Measurements from ENCODE around the gene HIGD2B. TPM values are rescaled to one million over a fixed set of nuclear protein-coding genes. Genes with fewer than 3 reads are reported as not detected.
"Not testable (repeated sequence)": the region's sequence is repeated elsewhere in the genome, so short reads cannot be mapped to it uniquely, and the experiment has no call there.

The HIGD2B gene, protein sequence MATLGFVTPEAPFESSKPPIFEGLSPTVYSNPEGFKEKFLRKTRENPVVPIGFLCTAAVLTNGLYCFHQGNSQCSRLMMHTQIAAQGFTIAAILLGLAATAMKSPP
- not detected for total RNA-seq

DNA sequence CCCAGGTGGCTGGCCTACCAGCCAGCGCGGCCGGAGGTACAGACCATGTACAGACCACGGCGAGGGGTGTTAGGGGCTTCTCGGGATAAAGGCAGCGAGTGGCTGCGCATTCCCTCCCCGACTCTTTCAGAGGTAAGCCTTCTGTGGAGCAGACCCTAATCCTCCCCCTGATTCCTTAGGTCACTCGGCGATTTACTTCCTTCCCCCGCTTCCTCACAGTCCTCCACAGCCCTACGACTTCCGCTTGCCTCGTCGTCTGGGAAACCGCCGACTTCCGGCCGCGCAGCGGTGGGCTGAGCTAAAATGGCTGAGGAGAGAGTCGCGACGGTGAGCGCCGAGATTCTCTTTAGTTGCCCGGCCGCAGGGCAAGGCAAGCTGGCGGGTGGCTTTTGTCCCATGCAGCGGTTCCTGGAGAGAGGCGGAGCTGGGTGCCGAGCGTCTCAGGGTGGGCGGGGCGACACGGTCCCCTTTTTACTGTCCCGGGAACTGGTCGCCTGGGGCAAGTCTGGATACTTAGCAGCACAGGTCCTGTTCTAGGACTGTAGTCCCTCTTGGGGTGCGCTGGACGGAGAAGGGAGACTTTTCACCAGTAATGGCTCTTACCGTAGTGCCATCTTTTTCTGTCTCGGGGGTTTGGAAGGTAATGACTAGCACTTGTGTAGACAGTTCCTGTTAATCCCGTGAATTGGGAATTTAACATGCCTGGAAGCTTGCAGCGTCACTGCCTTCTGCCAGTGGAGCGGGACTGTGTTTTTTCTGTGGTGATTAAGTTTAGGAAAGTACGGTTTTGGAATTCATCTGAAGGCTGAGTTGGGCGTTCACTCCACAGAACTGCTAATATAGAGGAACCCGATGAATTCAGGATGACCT is at the start of gene HIGD2B, which contains the start of gene BBS4:
Gene HIGD2B (minus strand): TSS at position 258 of the 870 bp plus-strand sequence. CDS start 9,808 bp downstream, outside the sequence.
Gene BBS4 (plus strand): TSS at position 283 of the 870 bp plus-strand sequence. CDS start 21 bp downstream, at position 304.
- DNase-seq (ENCODE audit: low spot score) (peak; percentile 90), ATAC-seq (peak; percentile 99)
- intact Hi-C loops (cut with DNase I): no loop called here

DNA sequence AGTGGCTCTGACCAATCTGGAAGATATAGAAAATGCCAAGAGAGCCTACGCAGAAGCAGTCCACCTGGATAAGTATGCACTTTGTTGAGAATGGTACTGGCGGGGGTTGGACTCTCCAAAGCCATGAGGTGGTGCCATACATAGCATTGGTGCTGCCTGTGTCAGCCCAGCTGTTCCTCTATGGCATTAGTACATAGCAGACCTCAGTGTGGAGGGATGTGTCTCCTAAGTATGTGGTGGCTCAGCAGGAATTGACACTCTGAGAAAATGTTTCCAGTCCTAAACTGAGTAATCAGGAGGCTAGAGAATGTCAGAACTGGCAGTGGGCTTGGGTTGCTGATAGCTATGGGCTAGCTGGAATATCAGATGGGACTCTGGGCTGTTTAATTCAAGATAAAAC is 49.1 kb upstream of the HIGD2B start:
- intact Hi-C loops (cut with DNase I): no loop called here
- DNase-seq (ENCODE audit: low spot score) (no peak), ATAC-seq (no peak)

DNA sequence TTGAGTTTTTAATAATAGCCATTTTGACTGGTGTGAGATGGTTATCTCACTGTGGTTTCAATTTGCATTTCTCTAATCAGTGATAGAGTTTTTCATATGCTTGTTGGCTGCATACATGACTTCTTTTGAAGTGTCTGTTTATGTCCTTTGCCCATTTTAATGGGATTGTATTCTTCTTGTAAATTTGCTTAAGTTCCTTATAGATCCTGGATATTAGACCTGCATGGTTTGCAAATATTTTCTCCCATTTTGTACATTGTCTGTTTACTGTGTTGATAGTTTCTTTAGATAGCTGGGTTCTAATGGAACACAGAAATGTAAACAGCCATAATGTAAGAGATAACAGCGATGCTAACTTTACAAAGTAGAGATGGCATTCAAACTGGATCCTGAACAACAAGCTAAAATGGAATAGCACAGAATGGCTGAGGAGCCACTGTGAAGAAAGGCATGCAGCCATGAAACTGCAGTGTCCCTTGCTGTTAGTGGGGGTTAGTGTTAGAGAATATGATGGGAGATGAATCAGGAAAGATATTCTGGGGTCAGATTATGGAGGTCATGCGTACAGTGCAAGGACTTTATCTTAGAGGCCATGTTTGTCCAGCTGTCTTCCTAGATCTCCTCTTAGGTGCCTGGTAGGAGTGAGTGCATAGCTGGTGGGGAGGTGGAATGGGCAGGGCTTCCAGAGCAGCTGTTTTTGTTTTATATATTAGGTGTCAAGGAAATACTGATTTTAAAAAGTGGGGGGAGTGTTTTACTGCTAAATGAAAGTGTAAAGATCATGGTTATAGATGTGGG is 48.2 kb upstream of the HIGD2B start:
- DNase-seq (ENCODE audit: low spot score) (no peak), ATAC-seq (no peak)
- intact Hi-C loops (cut with DNase I): no loop called here

DNA sequence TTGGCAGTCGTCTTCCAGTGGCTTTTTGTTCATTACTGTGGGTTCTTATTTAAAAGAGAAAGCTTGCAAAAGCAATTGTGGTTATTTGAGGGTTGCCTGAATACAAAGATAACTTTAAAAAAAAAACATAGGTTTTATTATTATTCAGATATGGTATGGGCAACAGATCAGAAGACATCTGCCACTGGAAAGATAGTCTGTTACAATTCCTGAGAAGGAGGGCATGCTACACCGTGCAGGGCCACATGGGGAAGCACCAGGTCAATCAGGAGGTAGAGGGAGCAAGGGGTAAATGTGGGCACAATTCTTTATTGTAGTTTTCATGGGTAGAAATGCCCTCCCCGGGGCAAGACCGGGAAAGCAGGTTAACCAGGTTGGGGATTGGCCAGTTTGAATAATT is 46.5 kb upstream of the HIGD2B start:
- ATAC-seq: no peak
- intact Hi-C loops (cut with DNase I): no loop called here
- no peak for DNase-seq (ENCODE audit: low spot score)

DNA sequence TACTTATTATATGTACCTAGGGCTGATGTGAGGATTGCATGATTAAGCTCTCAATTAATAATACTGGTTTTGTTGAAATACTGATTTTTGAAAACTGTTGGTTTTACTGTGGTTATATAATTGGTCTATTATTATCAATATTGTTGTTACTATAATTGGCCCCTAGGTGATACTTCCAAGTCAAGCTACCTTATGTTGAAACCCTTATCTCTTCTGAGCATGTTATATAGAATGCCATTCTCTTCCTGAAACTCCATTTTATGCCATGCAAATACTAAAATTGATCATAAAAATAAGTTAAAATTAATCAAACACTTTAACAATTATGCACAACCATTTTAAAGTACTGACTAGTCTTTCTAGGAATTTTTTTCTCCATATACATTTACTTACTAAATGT is 46.1 kb upstream of the HIGD2B start:
- ATAC-seq (no peak), DNase-seq (ENCODE audit: low spot score) (no peak)
- intact Hi-C loops (cut with DNase I): no loop called here

DNA sequence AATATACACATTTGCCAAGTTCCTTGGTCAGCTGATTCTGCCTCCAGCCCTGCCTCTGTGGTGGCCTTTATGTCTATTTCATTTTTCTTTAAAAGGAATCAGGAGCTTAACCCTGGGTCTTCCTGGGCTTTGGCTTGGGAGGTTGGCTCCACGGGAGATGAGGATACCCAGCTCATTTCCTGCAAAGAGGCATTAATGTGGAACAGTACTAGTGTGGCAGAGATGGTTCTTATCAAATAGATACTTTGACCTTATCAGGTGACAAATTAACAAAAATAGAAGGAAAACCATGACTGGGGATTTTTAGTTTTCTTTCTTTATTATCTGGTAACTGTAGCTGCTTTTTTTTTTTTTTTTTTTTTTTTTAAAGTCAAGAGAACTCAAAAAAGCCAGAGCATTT is 42.8 kb upstream of the HIGD2B start:
- DNase-seq (ENCODE audit: low spot score): no peak
- intact Hi-C loops (cut with DNase I): no loop called here

DNA sequence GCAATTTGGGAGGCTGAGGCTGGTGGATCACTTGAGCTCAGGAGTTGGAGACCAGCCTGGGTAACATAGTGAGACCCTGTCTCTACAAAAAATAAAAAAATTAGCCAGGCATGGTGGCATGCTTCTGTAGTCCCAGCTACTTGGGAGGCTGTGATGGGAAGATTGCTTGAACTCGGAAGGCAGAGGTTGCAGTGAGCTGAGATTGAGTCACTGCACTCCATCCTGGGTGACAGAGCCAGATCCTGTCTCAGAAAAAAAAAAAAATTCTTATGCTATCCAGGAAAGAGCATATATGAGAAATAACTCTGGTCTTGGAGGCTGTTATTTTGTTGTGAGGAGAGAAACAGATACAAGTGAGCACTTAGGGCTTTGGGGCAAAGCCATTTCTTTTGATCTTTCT is 42.3 kb upstream of the HIGD2B start:
- ATAC-seq; DNase-seq (ENCODE audit: low spot score); intact Hi-C loops (cut with DNase I): not testable (repeated sequence)

More for the DNA sequence above, 42.8 kb upstream of the HIGD2B start:
- no peak for ATAC-seq

DNA sequence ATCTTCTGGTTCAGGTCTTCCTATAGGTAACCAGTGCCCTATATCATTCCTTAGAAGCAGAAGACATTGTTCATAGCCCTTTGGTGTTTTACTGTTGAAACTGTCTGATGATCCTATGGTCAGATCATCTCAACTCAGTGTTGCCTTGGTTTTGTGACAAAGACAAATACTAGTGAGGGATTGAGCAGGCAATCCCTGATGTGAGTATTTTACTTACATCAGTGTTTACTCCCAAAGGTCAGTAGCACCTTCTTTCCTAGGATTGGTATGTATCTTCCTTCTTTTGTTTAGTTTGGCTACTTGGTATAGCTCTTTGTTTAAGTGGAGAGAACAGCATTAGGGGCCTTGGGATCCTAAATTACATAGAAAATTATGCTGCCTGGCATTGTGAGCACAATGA is 41.2 kb upstream of the HIGD2B start:
- intact Hi-C loops (cut with DNase I): no loop called here

DNA sequence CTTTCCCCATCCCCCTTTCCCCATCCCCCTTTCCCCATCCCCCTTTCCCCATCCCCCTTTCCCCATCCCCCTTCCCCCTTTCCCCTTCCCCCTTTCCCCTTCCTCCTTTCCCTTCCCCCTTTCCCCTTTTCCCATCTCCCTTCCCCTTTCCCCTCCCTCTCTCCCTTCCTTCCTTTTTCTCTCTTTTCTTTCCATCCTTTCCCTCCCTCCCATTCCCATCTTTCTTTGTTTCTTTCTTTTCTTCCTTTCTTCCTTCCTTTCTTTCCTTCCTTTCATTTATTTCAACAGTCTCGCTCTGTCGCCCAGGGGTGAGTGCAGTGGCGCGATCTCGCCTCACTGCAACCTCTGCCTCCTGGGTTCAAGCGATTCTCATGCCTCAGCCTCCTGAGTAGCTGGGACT is 39.9 kb upstream of the HIGD2B start:
- DNase-seq (ENCODE audit: low spot score); intact Hi-C loops (cut with DNase I); ATAC-seq: not testable (repeated sequence)

More for the DNA sequence above, 41.2 kb upstream of the HIGD2B start:
- ATAC-seq: no peak
- no peak for DNase-seq (ENCODE audit: low spot score)

DNA sequence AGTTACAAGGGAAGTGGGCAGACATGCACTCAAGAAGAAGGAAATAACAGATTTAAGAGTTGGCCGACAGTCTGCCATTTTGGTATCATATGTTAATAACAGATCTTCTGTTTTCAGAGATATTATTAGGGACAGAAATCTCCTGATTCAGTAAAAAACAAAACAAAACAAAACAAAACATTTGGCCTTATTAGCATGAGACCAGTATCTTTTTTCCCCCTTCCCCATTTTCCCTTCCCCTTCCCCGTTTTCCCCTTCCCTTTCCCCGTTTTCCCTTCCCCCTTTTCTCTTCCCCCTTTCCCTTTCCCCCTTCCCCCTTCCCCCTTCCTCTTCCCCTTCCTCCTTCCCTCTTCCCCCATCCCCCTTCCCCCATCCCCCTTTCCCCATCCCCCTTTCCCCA is 39.5 kb upstream of the HIGD2B start:
- DNase-seq (ENCODE audit: low spot score) (no peak), ATAC-seq (no peak)
- intact Hi-C loops (cut with DNase I): no loop called here

DNA sequence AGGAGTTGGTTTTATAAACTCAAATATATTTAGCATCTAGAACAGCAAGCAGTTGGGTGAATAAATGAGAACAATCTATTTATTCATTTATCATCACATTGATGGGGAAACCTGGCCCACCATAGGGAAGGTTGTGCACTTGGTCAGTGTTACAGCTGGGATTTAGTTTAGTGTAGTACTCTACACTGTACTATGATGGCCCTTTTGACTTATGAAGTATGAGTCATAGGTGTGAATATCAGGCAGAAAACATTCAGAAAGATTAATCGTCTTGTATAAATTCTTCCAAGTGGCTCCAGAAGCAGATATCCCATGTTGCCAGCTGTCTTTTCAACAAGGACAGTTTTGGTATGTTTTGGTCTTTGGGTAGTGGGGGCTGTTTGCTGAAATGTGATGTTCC is 38.0 kb upstream of the HIGD2B start:
- DNase-seq (ENCODE audit: low spot score) (no peak), ATAC-seq (no peak)
- intact Hi-C loops (cut with DNase I): no loop called here

DNA sequence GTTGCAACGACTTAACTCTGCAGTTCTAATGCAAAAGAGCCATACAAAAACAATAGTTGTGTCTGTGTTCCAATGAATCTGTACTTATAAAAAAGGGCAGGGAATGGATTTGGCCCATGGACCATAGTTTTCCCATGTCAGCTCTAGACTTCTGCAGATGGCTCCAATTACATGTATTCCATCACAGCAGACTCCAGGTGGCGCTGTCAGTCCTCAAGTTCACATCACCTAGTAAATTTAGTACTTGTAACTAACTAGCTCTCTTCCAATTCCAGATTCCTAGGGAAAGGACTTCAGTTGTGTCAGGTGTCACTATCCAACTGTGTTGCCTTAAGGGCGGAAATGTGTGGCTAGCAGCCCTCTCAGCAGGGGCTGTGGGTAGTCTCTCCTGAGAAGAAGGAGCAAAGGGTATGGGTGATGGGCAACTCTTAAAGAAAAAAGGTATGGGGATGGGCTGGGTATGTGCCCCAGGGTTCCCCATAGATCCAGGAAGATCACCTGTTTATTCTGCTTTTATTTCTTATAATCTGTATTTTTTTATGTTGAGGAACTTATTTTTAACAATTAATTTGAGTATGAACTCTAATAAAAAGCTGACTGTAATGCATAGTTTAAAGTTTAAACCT is 36.2 kb upstream of the HIGD2B start:
- ATAC-seq (no peak), DNase-seq (ENCODE audit: low spot score) (peak; percentile 73)
- intact Hi-C loops (cut with DNase I): no loop called here

DNA sequence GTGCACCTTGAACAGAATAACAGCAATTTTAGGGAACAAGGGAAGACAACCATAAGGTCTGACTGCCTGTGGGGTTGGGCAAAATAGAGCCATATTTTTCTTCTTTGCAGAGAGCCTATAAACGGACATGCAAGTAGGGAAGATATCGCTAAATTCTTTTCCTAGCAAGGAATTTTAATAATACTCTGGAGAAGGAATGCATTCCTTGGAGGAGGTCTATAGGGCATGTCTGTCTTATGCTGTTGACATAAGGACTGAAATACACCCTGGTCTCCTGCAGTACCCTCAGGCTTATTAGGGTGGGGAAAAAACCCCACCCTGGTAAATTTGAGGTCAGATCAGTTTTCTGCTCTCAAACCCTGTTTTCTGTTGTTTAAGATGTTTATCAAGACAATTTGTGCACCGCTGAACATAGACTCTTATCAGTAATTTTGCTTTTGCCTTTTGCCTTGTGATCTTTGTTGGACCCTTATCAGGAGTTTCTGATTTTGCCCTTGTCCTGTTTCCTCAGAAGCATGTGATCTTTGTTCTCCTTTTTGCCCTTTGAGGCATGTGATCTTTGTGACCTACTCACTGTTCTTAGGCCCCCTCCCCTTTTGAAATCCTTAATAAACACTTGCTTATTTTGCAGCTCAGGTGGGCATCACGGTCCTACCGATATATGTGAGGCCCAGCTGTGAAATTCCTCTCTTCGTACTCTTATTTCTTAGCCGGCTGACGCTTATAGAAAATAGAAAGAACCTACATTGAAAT is 22.7 kb upstream of the HIGD2B start:
- DNase-seq (ENCODE audit: low spot score); ATAC-seq; intact Hi-C loops (cut with DNase I): not testable (repeated sequence)

DNA sequence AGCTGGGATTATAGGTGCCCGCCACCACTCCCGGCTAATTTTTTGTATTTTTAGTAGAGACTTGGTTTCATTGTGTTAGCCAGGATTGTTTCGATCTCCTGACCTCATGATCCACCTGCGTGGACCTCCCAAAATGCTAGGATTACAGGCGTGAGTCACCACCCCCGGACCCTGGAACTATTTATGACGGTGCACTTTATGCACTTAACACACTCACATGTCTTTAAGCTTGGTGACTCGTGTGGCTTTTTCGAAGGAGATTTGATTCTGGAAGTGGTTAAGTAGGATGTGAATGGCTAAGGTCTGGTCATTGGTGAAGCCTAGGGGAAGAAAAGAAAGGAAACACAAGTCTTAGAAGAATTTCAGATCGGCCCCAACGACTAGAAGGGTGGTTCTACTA is 20.3 kb upstream of the HIGD2B start:
- no peak for DNase-seq (ENCODE audit: low spot score)
- intact Hi-C loops (cut with DNase I): no loop called here
- no peak for ATAC-seq

DNA sequence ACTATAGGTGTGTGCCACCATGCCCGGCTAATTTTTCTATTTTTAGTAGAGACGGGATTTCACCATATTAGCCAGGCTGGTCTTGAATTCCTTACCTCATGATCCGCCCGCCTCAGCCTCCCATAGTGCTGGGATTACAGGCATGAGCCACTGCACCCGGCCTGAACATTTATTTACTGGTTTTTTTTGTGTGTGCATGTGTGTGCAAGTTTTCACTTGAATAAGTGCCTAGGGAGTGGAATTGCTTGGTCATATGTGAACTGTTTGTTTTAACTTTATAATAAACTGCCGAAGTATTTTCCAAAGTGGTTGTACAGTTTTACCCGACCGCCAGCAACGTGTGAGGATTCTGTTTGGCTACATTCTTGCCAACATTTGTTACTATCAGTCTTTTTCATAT is 14.1 kb upstream of the HIGD2B start:
- ATAC-seq: no peak
- no peak for DNase-seq (ENCODE audit: low spot score)
- intact Hi-C loops (cut with DNase I): no loop called here

DNA sequence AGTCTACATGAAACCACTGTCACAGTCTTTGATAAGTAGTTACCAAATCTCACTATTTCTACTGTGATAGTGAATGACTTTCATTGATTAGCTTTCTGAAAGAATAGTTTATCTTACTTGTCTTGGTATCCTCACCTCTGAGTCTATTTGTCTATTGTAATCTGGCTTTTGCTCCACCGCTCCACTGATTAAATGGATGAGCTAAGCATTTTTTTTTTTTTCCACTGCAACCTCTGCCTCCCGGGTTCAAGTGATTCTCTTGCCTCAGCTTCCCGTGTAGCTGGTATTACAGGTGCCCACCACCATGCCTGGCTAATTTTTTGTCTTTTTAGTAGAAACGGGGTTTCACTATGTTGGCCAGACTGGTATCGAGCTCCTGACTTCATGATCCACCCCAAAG is 13.0 kb upstream of the HIGD2B start:
- ATAC-seq (no peak), DNase-seq (ENCODE audit: low spot score) (no peak)
- intact Hi-C loops (cut with DNase I): no loop called here

DNA sequence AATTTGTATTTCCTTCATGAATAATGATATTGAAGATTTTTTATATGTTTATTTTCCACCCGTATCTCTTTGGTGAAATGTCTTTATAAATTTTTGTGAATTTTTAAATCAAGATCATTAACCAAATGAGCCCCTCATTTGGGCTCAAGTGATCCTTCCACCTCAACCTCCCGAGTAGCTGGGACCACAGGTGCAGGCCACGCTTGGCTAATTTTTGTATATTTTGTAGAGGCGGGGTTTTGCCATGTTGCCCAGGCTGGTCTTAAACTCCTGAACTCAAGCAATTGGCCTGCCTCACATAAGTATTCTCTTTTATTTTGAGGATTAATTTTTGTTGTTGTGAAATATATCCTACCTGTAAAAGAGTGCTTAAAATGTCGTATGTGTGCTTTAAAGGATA is 5.0 kb upstream of the HIGD2B start:
- no peak for ATAC-seq
- no peak for DNase-seq (ENCODE audit: low spot score)
- intact Hi-C loops (cut with DNase I): no loop called here

DNA sequence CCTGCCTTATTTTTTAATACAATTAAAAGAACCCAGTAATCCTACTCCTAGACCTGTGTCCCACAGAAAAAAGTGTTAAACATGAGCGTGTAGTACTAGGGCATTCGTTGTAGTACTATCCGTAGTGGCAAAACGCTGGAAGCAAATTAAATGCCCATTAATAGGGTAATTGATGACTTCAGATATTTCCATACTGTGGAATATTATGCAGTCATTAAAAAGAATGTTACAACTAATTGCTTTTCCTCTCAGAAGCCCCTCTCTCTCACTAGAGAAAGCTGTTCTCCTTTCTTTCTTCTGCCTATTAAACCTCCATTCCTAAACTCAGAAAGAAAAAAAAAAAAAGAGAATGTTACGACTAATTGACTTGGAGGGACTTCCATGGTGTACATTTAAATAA is 2.7 kb upstream of the HIGD2B start:
- intact Hi-C loops (cut with DNase I): no loop called here
- ATAC-seq (no peak), DNase-seq (ENCODE audit: low spot score) (no peak)

Data from sciatic nerve (tissue), 2 donors.